ENCODE measurements around the gene GPR161. TPM values are rescaled to one million over a fixed set of nuclear protein-coding genes. Genes with fewer than 3 reads are reported as not detected.

Gene GPR161
- polyA plus RNA-seq, 1 experiment = 20.4 TPM

- ChIA-PET CTCF (no interaction called here), POLR2A (no interaction called here)
- Histone ChIP-seq H3K36me3 (ENCODE audit: control insufficient read depth, insufficient read depth, low read length) (peaks cover 4% of the 10 kb centered on the region), H3K27me3 (ENCODE audit: control insufficient read depth, insufficient read depth, low read length) (no peaks in the 10 kb centered on the region), H3K4me3 (ENCODE audit: low read depth, low read length) (no peak overlapping the region)
- TF ChIP-seq, protein P1, sequence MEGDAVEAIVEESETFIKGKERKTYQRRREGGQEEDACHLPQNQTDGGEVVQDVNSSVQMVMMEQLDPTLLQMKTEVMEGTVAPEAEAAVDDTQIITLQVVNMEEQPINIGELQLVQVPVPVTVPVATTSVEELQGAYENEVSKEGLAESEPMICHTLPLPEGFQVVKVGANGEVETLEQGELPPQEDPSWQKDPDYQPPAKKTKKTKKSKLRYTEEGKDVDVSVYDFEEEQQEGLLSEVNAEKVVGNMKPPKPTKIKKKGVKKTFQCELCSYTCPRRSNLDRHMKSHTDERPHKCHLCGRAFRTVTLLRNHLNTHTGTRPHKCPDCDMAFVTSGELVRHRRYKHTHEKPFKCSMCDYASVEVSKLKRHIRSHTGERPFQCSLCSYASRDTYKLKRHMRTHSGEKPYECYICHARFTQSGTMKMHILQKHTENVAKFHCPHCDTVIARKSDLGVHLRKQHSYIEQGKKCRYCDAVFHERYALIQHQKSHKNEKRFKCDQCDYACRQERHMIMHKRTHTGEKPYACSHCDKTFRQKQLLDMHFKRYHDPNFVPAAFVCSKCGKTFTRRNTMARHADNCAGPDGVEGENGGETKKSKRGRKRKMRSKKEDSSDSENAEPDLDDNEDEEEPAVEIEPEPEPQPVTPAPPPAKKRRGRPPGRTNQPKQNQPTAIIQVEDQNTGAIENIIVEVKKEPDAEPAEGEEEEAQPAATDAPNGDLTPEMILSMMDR (IDR thresholded peaks at IDR 0.05; ENCODE audit: insufficient read depth, low read depth, low read length) = no peak
- DNase-seq (ENCODE audit: low read depth) = no peak
These were observed 30.5 kb downstream of the GPR161 start for GRCh38 chr1:168106274-168106673.

DNA sequence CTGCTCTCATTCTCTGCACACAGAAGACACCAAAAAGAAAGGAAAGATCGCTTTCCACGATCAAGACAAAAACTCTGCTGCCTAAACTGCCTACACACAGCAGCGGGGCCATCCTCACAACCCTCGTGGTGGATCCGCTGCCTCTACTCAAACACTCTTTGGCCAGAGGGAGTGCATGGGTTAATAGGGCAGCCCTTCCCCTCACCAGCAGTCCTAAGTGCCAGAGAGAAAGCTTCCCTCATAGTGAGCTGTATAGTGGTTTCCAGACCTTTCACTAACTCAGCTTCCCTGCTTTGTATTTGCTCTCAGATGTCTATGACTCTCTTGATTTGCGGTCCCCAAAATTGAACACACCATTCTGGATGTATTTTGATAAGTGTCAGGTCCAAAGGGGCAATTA lies 30.9 kb downstream of the GPR161 start:
- peaks cover 4% of the 10 kb centered on the region for H3K36me3 ChIP-seq (ENCODE audit: control insufficient read depth, insufficient read depth, low read length)
- DNase-seq (ENCODE audit: low read depth) = no peak
- H3K4me3 ChIP-seq (ENCODE audit: low read depth, low read length) = no peak overlapping the region
- no peaks in the 10 kb centered on the region for H3K27me3 ChIP-seq (ENCODE audit: control insufficient read depth, insufficient read depth, low read length)
- TF ChIP-seq, protein P1 (IDR thresholded peaks at IDR 0.05; ENCODE audit: insufficient read depth, low read depth, low read length) = no peak
- ChIA-PET CTCF (no interaction called here), POLR2A (no interaction called here)

DNA sequence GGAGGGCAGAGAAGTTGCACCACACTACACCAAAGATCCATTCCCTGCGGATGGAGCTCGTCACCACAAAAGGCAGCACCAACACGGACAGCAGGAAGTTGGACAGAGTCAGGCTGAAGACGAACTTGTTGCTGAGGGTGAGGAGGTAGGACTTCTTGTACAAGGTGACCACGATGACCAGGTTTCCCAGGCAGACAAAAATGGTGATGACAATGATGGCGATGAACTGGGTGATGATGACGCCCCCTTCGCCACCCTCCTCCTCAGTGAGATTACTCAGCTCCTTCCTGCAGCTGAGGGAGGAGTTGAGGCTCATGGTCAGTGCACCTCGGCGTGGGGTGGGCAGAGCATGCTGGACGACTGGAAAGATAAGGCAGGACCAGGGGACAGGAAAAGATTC lies 32.2 kb downstream of the GPR161 start:
- CTCF ChIA-PET = interaction anchor here (0.6 to 1.1 kb wide), 3 partner anchors 10 to 22 kb away, joined by 3 to 4 read pairs (median 3); no protein-coding TSS in a partner anchor
- no peaks in the 10 kb centered on the region for H3K27me3 ChIP-seq (ENCODE audit: control insufficient read depth, insufficient read depth, low read length)
- H3K36me3 ChIP-seq (ENCODE audit: control insufficient read depth, insufficient read depth, low read length) = peaks cover 3% of the 10 kb centered on the region
- TF ChIP-seq, protein P1 (IDR thresholded peaks at IDR 0.05; ENCODE audit: insufficient read depth, low read depth, low read length) = no peak
- DNase-seq (ENCODE audit: low read depth) = no peak
- POLR2A ChIA-PET = no interaction called here
- H3K4me3 ChIP-seq (ENCODE audit: low read depth, low read length) = no peak overlapping the region

- Histone ChIP-seq H3K36me3 (ENCODE audit: control insufficient read depth, insufficient read depth, low read length) (peaks cover 4% of the 10 kb centered on the region), H3K4me3 (ENCODE audit: low read depth, low read length) (no peak overlapping the region), H3K27me3 (ENCODE audit: control insufficient read depth, insufficient read depth, low read length) (no peaks in the 10 kb centered on the region)
- TF ChIP-seq, protein P1 (IDR thresholded peaks at IDR 0.05; ENCODE audit: insufficient read depth, low read depth, low read length) = no peak
- POLR2A ChIA-PET = no interaction called here
- DNase-seq (ENCODE audit: low read depth) = no peak
- CTCF ChIA-PET = interaction anchor here (1.4 to 2.2 kb wide), 3 partner anchors 12 to 20 kb away, joined by 3 to 7 read pairs (median 5); no protein-coding TSS in a partner anchor
These were observed 34.2 kb downstream of the GPR161 start for GRCh38 chr1:168102487-168102886.

DNA sequence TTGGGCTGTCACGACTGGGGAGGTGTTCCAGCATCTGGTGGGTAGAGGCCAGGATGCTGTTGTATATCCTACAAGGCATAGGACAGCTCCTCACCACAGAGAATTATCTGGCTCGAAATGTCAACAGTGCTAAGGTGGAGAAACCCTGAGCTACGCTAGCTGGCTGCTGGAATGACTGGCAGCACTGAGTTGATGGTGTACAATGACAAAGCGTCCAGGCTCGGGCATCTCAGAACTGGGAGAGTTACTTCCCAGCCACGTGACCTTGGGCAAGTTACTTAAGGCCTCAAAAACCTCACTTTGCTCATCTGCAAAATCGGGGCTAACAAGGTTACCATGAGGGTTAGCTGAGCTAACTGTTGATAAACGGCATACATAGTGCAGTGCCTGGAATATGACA lies 35.4 kb downstream of the GPR161 start:
- ChIA-PET POLR2A (no interaction called here), CTCF (interaction anchor here (0.7 to 1.1 kb wide), 4 partner anchors 9 to 23 kb away, joined by 3 to 9 read pairs (median 4); no protein-coding TSS in a partner anchor)
- DNase-seq (ENCODE audit: low read depth) = no peak
- H3K27me3 ChIP-seq (ENCODE audit: control insufficient read depth, insufficient read depth, low read length) = no peaks in the 10 kb centered on the region
- H3K4me3 ChIP-seq (ENCODE audit: low read depth, low read length) = no peak overlapping the region
- TF ChIP-seq, protein P1 (IDR thresholded peaks at IDR 0.05; ENCODE audit: insufficient read depth, low read depth, low read length) = no peak
- H3K36me3 ChIP-seq (ENCODE audit: control insufficient read depth, insufficient read depth, low read length) = peaks cover 6% of the 10 kb centered on the region
